ENCODE measurements around the gene IBTK.
"Not testable (repeated sequence)": the region's sequence is repeated elsewhere in the genome, so short reads cannot be mapped to it uniquely, and the experiment has no call there.

Gene IBTK

DNA sequence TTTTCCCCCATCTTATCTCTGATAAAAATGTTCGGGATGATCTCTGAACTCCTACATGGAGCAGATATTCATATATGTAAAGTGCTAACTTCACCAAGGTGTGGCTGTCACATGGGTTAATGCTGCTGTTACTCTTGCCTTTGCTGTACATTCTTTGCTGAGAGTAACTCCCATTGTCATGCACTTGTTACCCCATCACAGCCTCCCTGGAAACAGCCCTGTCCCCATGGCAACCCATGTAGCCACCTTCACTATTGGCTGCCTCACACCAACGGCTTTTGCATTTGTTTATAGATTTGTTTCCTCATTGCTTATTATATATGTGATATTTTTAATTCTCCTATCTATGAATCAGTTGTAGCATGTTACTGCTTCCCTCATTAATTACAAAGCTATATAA lies 17.3 kb upstream of the IBTK start:
- DNase-seq (ENCODE audit: low read depth, low spot score), result no peak
- no peaks in the 10 kb centered on the region for H3K9me3 ChIP-seq (ENCODE audit: low read depth, low read length)
- H3K27ac ChIP-seq, result no peak overlapping the region
- no peaks in the 10 kb centered on the region for H3K36me3 ChIP-seq (ENCODE audit: insufficient read depth, low read length)
- H3K4me3 ChIP-seq, result no peak overlapping the region
- TF ChIP-seq FOXP2 (optimal IDR thresholded peaks at IDR 0.05; ENCODE audit: control extremely low read depth, extremely low read length, insufficient read depth) (no peak), POLR2AphosphoS5 (IDR thresholded peaks at IDR 0.05; ENCODE audit: borderline replicate concordance, low read depth, low read length) (no peak)
- H3K9ac ChIP-seq (ENCODE audit: insufficient read length), result no peak overlapping the region

DNA sequence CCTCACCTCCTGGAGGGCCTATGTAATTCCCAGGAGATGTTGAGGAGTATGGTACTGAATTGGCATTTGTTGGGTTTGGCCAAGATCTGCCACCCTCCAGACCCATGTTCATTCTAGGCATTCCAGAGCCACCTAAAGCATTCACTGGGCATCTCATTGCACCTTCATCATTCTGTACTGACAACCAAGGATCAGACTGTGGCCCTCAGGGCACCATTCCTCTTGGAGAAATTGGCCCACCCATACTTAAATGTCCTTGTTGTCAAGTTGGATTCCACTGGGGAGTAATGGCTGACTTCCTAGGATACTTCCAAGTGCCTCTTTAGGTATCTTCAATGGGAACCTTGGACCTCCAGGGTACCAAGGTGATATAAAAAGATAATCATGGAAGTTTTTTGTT lies 16.8 kb upstream of the IBTK start:
- Histone ChIP-seq H3K27ac (no peak overlapping the region), H3K9ac (ENCODE audit: insufficient read length) (no peak overlapping the region), H3K4me3 (no peak overlapping the region), H3K9me3 (ENCODE audit: low read depth, low read length) (no peaks in the 10 kb centered on the region), H3K36me3 (ENCODE audit: insufficient read depth, low read length) (no peaks in the 10 kb centered on the region)
- no peak for DNase-seq (ENCODE audit: low read depth, low spot score)
- no peak for TF ChIP-seq FOXP2 (optimal IDR thresholded peaks at IDR 0.05; ENCODE audit: control extremely low read depth, extremely low read length, insufficient read depth)
- TF ChIP-seq POLR2AphosphoS5 (IDR thresholded peaks at IDR 0.05; ENCODE audit: borderline replicate concordance, low read depth, low read length), result no peak
- no peak for TF ChIP-seq EZH2 (IDR thresholded peaks at IDR 0.05)

DNA sequence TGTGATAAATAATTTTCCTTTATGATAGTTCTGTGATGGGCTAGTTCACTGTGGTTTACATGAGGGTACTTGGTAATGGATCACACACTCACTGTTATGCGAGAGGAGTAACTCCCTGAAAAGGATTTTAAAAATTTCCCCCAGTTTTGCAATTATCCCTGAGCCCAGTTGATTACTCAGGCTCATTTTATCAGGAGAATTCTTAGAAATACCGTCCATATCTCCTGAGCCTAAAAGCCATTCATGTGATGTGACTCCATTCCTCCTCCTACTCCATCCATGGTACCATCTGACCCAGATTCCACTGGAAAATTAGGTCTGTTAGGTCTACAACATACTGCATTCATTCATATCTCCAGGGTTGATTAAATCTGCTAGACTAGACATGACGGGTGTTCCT lies 16.4 kb upstream of the IBTK start:
- Histone ChIP-seq H3K9me3 (ENCODE audit: low read depth, low read length) (no peaks in the 10 kb centered on the region), H3K9ac (ENCODE audit: insufficient read length) (no peak overlapping the region), H3K36me3 (ENCODE audit: insufficient read depth, low read length) (no peaks in the 10 kb centered on the region), H3K27ac (no peak overlapping the region), H3K4me3 (no peak overlapping the region)
- DNase-seq (ENCODE audit: low read depth, low spot score), result no peak
- TF ChIP-seq FOXP2 (optimal IDR thresholded peaks at IDR 0.05; ENCODE audit: control extremely low read depth, extremely low read length, insufficient read depth), result no peak
- no peak for TF ChIP-seq POLR2AphosphoS5 (IDR thresholded peaks at IDR 0.05; ENCODE audit: borderline replicate concordance, low read depth, low read length)
- TF ChIP-seq EZH2 (IDR thresholded peaks at IDR 0.05), result no peak

DNA sequence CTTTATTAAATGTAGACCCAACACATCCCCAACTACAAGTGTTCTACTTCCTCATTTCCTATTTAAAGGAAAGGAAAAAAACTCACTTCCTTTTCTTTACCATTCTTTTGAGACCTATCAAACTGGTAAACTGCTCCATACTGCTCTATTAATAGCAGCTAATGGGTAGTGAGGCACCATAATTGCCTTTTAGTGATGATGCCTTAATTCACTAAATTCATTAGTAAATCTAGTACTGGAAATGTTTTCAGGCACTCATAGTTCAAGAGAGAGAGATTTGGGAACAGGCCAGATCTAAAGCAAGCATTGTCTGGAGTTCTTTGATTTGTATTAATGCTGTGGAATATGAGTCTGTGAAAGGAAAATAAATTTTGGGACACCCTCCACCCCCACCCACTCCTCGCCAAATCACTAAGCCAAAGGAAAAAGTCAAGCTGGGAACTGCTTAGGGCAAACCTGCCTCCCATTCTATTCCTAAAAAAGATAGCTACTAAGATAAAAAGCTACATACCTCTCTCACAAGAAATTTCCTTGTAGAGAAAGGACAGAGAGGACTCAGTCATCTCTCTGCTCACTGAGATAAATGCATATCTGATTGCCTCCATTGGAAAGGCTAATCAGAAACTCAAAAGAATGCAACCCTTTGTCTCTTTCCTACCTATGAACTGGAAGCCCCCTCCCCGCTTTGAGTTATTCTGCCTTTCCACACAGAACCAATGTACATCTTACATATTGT lies 13.6 kb upstream of the IBTK start:
- H3K4me3 ChIP-seq, result peak overlapping the region; percentile 39
- DNase-seq (ENCODE audit: low read depth, low spot score), result no peak

DNA sequence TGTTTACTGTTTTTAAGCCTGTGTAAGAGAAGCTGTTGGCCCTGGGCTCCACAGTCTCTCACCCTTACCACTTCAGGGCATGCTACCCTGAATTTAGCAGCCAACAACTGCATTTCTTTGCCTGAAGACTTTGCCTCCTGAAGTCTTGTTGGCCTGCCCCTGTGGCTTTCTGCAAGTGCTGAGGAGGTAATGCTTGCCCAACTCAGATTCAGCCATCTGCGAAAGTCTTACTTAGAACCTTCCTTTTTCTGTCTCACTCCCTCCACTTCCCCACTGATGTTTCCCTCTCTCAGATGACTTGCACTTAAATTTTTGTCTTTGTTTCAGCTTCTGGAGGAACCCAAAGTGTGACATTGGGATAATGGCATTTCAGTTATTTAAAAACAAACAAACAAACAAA lies 11.8 kb upstream of the IBTK start:
- Histone ChIP-seq H3K4me3 (no peak overlapping the region), H3K9ac (ENCODE audit: insufficient read length) (no peak overlapping the region), H3K9me3 (ENCODE audit: low read depth, low read length) (no peaks in the 10 kb centered on the region), H3K36me3 (ENCODE audit: insufficient read depth, low read length) (no peaks in the 10 kb centered on the region), H3K27ac (peak overlapping the region; percentile 22; the same call in 1 of the 2 replicates)
- TF ChIP-seq EZH2 (IDR thresholded peaks at IDR 0.05) (no peak), POLR2AphosphoS5 (IDR thresholded peaks at IDR 0.05; ENCODE audit: borderline replicate concordance, low read depth, low read length) (no peak), FOXP2 (optimal IDR thresholded peaks at IDR 0.05; ENCODE audit: control extremely low read depth, extremely low read length, insufficient read depth) (no peak)
- DNase-seq (ENCODE audit: low read depth, low spot score), result no peak

More for the DNA sequence above, 13.6 kb upstream of the IBTK start:
- TF ChIP-seq EZH2 (IDR thresholded peaks at IDR 0.05), result no peak
- Histone ChIP-seq H3K9ac (ENCODE audit: insufficient read length) (no peak overlapping the region), H3K9me3 (ENCODE audit: low read depth, low read length) (no peaks in the 10 kb centered on the region), H3K36me3 (ENCODE audit: insufficient read depth, low read length) (no peaks in the 10 kb centered on the region), H3K27ac (peak overlapping the region; percentile 79)

DNA sequence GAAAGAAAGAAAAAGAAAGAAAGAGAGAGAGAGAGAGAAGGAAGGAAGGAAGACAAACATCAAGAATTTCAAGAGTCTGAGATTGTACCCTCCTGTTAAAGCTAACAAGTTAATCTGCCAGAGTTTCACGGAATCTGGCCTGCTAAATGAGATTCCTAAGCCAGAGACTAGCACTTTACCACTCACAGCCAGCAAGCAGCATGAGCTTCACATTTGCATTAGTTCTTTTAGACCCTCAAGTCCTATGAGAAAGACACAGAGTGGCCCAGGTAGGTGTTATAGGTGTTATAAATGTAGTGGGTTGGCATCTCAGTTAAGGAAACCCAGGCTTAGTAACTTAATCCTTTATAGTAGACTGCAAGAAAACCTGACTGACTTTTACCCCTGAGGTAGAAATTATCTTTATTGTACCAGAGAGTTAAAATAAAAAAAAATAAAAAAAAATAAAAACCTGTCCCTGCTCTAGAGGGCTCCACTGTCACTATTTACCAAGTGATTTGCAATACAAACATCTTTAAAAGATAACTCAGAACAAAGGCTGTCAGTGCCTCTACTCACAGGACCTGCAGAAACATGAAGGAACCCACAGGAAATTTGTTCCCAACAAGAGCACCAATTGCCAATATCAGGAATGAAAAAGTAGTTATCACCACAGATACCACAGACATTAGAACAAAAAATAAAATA lies 9.7 kb upstream of the IBTK start:
- DNase-seq (ENCODE audit: low read depth, low spot score), result no peak
- Histone ChIP-seq H3K9ac (ENCODE audit: insufficient read length) (no peak overlapping the region), H3K36me3 (ENCODE audit: insufficient read depth, low read length) (no peaks in the 10 kb centered on the region), H3K27ac (no peak overlapping the region), H3K4me3 (no peak overlapping the region), H3K9me3 (ENCODE audit: low read depth, low read length) (no peaks in the 10 kb centered on the region)
- TF ChIP-seq FOXP2 (optimal IDR thresholded peaks at IDR 0.05; ENCODE audit: control extremely low read depth, extremely low read length, insufficient read depth) (no peak), EZH2 (IDR thresholded peaks at IDR 0.05) (no peak), POLR2AphosphoS5 (IDR thresholded peaks at IDR 0.05; ENCODE audit: borderline replicate concordance, low read depth, low read length) (no peak)

DNA sequence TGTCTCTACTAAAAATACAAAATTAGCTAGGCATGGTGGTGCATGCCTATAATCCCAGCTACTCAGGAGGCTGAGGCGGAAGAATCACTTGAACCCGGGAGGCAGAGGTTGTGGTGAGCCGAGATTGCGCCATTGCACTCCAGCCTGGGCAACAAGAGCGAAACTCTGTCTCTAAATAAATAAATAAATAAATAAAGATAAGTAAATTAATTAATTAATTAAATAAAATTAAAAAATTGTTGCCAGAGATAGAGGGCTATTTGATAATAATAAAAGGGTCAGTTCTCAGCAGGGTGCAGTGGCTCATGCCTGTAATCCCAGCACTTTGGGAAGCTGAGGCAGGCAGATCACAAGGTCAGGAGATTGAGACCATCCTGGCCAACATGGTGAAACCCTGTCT lies 7.2 kb upstream of the IBTK start:
- H3K27ac ChIP-seq, H3K4me3 ChIP-seq: not testable (repeated sequence)

DNA sequence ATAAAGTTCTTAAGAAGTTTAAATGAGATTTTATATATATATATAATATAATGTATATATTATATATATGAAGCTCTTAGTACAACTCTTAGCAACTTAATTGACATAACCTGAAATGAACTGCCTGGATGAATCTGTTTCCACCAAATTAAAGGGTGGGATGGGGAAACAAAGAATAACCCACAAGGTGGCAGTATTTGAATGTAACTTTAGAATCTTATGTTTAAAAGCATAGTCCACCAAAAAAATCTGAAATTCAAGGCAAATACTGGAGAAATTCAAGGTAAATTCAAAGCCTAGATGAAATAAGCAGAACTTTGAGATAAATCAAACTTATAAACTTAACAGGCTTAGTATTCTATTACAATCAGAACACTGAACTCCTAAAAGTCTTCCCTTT lies 4.4 kb upstream of the IBTK start:
- Histone ChIP-seq H3K4me3 (no peak overlapping the region), H3K36me3 (ENCODE audit: insufficient read depth, low read length) (no peaks in the 10 kb centered on the region), H3K27ac (peak overlapping the region; percentile 73), H3K9ac (ENCODE audit: insufficient read length) (no peak overlapping the region), H3K9me3 (ENCODE audit: low read depth, low read length) (no peaks in the 10 kb centered on the region)
- DNase-seq (ENCODE audit: low read depth, low spot score), result no peak
- TF ChIP-seq POLR2AphosphoS5 (IDR thresholded peaks at IDR 0.05; ENCODE audit: borderline replicate concordance, low read depth, low read length) (no peak), FOXP2 (optimal IDR thresholded peaks at IDR 0.05; ENCODE audit: control extremely low read depth, extremely low read length, insufficient read depth) (no peak), EZH2 (IDR thresholded peaks at IDR 0.05) (no peak)

More for the DNA sequence above, 7.2 kb upstream of the IBTK start:
- DNase-seq (ENCODE audit: low read depth, low spot score); H3K36me3 ChIP-seq (ENCODE audit: insufficient read depth, low read length); H3K9me3 ChIP-seq (ENCODE audit: low read depth, low read length); H3K9ac ChIP-seq (ENCODE audit: insufficient read length): not testable (repeated sequence)

All from SK-N-MC (cell line).